22Rv1 (cell line): Measurements from ENCODE around the gene FOCAD.
A peak's percentile ranks its signal among the peaks of the same experiment; 100 is the strongest.

Source experiments
- H3K27ac ChIP-seq: fragments of 450-650 bp; 2 replicates; pipeline ENCODE4 v1.5.1; 2017
- ZFX ChIP-seq: fragments of 450-650 bp; IDR thresholded peaks from 2 replicates; pipeline ENCODE4 v1.6.1; 2017; ENCODE audit warnings: antibody characterized with exemption, borderline replicate concordance
- TF ChIP-seq, protein P1 (sequence below): fragments of 450-650 bp; IDR thresholded peaks from 2 replicates; pipeline ENCODE4 v1.5.1; 2017; ENCODE audit warnings: mild to moderate bottlenecking

FOCAD gene, protein sequence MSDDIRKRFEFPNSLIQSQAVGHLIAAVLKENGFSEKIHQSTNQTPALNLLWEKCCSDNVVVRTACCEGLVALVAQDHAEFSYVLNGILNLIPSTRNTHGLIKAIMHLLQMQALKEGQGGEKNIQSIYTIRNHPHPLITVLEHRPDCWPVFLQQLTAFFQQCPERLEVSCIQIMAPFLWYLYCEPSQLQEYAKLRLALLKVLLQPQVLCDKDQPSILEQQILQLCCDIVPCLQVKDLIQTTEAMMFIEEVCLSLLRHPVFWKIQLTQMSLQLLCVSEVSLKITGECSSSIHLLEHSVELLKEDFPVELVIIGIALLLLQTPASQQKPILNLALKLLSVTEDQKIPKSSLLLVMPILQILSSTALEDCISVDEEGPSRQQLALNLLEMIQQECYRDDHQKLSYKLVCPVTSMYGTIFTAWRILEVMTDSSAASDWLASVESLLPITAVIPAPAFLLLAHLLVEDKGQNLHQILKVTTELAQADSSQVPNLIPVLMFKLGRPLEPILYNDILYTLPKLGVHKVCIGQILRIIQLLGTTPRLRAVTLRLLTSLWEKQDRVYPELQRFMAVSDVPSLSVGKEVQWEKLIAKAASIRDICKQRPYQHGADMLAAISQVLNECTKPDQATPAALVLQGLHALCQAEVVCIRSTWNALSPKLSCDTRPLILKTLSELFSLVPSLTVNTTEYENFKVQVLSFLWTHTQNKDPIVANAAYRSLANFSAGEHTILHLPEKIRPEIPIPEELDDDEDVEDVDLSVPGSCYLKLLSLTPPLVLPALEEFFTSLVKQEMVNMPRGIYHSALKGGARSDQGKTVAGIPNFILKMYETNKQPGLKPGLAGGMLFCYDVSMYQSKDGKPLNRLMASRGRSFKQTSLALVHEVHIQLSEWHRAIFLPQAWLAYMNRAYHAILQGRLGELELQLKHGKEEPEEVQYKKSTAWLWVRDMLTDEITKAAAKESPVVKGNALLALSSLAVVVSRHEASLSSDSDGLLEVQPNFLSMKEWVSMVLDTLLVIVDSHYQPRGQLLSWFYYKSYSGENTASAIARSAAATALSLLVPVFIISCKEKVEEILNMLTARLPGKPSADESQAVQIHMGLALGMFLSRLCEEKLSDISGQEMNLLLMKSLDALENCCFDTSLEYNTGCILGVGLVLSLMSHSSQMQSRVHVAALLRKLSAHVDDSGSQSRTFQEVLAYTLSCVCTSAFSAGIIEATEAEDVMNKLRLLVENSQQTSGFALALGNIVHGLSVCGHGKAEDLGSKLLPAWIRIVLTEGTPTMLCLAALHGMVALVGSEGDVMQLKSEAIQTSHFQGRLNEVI (N-terminal part only)

DNA sequence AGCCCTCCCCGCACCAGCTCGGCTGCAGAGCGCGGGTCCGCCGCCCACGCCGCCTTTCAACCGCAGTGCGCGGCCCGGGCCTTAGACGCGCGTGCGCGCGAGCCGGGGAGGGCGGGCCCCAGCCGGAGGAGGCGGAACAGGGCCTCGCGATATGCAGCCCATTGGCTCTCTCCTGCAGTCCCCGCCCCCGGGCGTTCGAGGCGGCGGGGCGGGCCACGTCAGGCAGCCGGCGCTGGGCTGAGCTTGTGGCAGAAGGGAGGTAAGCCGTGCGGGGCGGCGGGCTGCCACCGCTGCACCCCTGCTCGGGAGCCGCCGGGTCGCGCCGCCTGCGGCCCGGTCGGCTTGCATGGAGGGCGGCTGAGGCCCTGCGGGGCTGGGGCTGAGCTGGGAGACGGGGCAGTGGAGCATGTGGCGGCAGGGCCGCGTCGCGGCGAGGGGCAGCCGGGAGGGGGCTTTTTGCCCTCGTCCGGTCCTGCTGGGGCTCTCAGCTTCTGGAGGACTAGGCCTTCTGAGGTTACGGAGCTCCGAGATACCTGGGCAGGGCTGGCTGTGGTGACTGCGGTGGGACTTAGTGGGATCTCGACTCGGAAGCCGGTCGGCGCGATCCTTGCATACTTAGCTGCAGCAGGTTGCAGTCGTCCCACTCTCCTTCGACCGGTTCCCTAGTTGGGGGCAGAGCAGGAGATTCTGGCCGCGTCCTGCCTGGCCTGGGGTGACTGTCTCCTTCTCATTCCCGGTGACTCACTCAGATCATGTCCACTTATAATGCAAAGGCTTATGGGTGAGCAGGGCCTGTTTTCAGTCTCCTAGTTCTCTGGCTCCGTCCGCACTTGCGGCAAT lies at the start of gene FOCAD:
FOCAD (plus strand) TSS at position 225 of the 840 bp plus-strand sequence. CDS start 31,095 bp downstream, outside the sequence.
- TF ChIP-seq, protein P1, sequence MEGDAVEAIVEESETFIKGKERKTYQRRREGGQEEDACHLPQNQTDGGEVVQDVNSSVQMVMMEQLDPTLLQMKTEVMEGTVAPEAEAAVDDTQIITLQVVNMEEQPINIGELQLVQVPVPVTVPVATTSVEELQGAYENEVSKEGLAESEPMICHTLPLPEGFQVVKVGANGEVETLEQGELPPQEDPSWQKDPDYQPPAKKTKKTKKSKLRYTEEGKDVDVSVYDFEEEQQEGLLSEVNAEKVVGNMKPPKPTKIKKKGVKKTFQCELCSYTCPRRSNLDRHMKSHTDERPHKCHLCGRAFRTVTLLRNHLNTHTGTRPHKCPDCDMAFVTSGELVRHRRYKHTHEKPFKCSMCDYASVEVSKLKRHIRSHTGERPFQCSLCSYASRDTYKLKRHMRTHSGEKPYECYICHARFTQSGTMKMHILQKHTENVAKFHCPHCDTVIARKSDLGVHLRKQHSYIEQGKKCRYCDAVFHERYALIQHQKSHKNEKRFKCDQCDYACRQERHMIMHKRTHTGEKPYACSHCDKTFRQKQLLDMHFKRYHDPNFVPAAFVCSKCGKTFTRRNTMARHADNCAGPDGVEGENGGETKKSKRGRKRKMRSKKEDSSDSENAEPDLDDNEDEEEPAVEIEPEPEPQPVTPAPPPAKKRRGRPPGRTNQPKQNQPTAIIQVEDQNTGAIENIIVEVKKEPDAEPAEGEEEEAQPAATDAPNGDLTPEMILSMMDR: no peak
- TF ChIP-seq ZFX: no peak
- peak within 1 kb of the TSS; percentile 81 for H3K27ac ChIP-seq

DNA sequence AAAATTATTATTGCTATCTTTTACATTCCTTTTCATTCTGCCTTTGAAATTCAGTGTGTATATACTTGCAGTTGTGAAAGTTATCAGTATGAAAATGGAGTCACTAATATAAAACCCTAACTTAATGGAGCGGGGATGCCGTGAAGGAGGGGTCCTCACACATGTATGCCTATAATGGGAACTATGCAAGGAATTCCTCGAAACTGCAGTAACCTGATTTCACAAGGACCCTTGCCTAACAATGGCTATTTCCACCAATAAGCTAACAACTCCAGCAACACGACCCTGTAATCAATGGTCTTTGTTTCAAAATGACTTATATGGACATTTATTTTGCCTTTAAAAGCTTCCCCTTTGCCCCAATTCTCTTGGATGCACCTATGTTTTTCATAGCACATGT lies 49.2 kb upstream of the FOCAD start:
- TF ChIP-seq, protein P1: no peak
- TF ChIP-seq ZFX: no peak
- H3K27ac ChIP-seq: no peak overlapping the region

DNA sequence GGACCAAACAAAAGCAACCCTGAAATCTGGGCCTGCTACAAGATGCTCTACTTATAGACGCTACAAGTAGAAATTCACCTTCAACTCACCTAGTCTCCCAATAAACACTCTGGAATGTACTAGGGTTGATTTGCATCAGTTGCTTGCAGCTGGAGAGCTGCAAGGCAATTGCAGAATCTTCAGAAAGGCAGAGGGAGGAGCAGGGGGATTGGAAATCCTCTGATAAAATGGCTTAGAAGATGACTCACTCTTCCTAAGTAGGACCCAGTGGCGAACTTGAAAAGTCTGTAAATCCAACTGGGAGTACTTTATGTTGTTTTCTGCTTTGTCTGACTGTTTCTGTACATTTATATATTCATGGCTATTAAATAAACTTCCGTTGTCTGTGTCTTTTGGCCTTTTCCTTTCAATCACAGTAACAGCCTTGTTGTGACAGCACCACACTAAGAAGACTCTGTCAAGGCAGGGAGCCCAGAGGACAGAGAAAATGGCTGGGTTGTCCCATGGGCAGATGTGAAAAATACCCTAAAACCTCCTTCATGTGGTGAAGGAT lies 47.1 kb upstream of the FOCAD start:
- no peak for TF ChIP-seq ZFX
- TF ChIP-seq, protein P1: no peak
- H3K27ac ChIP-seq: no peak overlapping the region

DNA sequence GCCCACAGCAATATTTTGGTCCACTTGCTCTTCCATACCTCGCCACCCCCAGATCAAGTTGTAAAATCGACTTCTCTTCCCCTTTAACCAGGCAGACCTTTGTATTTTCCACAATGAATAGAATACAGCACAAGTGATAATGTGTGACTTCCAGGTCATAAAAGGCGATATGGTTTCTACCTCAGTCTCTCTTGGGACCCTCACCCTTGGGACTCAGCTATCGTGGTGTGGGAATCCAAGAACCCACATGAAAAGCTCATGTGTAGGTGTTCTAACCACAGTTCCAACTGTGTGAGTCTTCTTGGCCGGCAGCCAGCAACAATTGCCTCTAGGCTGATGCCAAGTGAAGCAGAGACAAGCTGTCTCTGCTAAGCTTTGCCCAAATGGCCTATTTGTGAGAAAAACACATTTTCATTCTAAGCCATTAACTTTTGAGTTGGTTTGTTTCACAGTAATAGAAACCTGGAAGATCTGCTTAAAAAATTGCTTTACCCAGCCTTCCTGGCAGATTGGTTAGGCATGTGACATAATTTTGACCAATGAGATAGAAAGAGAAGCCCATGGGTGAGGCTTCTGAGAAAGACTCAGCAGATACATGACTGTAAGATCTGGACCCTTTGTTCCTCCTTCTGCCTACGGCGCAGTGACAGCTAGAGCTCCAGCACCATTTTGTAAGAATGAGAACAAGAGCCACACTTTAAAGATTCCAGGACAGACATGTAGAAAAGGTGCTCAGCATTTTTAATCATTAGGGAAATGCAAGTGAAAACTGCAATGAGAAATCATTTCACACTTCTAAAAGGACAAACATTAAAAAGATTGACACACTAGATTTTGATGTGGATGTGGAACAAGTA lies 43.5 kb upstream of the FOCAD start:
- no peak overlapping the region for H3K27ac ChIP-seq
- TF ChIP-seq ZFX: no peak
- TF ChIP-seq, protein P1: no peak

DNA sequence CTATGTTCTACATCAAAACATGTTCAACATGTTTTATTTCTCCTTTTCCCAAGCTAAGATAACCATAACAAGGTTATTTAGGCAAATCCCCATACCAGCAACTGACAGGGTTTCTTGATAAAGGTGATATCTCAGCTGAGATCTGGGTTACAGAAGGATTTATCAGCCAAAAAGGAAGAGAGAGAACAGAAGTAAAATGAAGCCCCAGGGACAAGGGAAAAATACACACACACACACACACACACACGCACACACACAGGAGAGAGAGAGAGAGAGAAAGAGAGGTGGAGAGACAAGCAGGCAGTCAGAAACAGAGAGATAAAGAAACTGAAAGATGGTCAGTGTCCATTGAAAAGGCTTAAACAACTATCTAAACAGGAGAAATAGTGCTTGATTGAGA lies 42.0 kb upstream of the FOCAD start:
- H3K27ac ChIP-seq: no peak overlapping the region
- TF ChIP-seq ZFX: no peak
- TF ChIP-seq, protein P1: no peak
